Activated naive CD4-positive, alpha-beta T cell treated with anti-CD3 and anti-CD28 coated beads, Interleukin-2, amount 50 U/mL, for 24 hours (primary cell): ENCODE results near the gene LGALS9C.
A peak's percentile ranks its signal among the peaks of the same experiment; 100 is the strongest.
"Not testable (repeated sequence)": the region's sequence is repeated elsewhere in the genome, so short reads cannot be mapped to it uniquely, and the experiment has no call there.

ENCODE experiments used
- H3K27ac Mint-ChIP-seq: one replicate; pipeline ENCODE4 v1.8.0; 2021; ENCODE audit warnings: mild to moderate bottlenecking, mixed read lengths
- H3K27me3 Mint-ChIP-seq: one replicate; pipeline ENCODE4 v1.8.0; 2021; ENCODE audit warnings: mixed read lengths
- H3K36me3 Mint-ChIP-seq: one replicate; pipeline ENCODE4 v1.8.0; 2021; ENCODE audit warnings: mixed read lengths
- H3K4me1 Mint-ChIP-seq: one replicate; pipeline ENCODE4 v1.8.0; 2021; ENCODE audit warnings: mixed read lengths
- H3K4me3 Mint-ChIP-seq: one replicate; pipeline ENCODE4 v1.8.0; 2021; ENCODE audit warnings: mild to moderate bottlenecking, mixed read lengths
- H3K9me3 Mint-ChIP-seq: one replicate; pipeline ENCODE4 v1.8.0; 2021; ENCODE audit warnings: mixed read lengths

The LGALS9C gene

DNA sequence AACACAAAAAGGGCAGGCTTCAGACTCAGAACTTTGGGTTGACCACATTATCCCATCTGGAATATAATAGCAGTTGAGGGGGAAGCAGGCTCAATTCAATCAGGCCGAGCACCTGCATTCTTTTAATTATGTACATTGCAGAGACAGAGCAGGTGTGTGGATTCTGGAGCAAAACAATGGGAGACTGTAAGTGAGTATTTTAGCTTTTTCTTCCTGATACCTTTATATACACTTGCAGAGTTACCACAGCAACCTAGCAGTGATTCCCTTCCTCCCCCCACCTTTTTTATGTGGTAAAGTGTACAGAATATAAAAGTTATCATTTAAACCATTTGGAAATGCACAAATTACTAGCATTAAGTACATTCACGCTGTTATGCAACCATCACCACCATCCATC is 6.8 kb upstream of the LGALS9C start:
- not testable (repeated sequence) for H3K27me3 Mint-ChIP-seq, H3K4me1 Mint-ChIP-seq, H3K9me3 Mint-ChIP-seq, H3K36me3 Mint-ChIP-seq, H3K27ac Mint-ChIP-seq, H3K4me3 Mint-ChIP-seq

DNA sequence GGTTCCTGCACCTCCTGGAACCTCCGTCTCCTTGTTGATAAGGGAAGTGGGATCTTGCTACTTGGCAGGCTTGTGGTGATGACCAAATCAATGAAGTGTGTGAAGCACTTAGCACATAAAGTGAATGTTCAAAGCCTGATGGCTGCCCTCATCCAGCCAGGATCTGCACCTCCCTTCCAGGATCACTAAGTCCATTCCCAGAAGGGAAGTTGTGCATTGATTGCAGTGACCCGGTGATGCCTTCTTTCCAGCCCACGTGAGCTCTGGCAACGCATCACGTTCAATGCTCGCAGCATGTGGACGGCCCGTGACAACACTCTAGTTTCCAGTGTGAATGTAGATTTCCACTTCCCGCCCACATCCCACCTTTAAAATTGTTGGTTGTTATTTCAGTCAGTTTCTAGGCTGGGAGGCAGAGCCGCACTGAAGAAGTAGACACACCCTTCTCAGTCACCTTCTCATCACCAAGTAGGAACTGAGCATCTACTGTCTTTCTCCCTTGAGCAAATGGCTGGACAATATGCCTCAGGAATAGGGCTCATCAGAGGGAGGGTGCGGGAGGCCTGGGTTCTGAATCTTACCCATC is 6.2 kb upstream of the LGALS9C start:
- H3K4me3 Mint-ChIP-seq, H3K9me3 Mint-ChIP-seq, H3K27ac Mint-ChIP-seq, H3K36me3 Mint-ChIP-seq, H3K4me1 Mint-ChIP-seq, H3K27me3 Mint-ChIP-seq: not testable (repeated sequence)

GRCh38 chr17:18473967-18474366 is 2.6 kb upstream of the LGALS9C start:
- not testable (repeated sequence) for H3K9me3 Mint-ChIP-seq, H3K4me3 Mint-ChIP-seq, H3K36me3 Mint-ChIP-seq, H3K27ac Mint-ChIP-seq, H3K27me3 Mint-ChIP-seq, H3K4me1 Mint-ChIP-seq

DNA sequence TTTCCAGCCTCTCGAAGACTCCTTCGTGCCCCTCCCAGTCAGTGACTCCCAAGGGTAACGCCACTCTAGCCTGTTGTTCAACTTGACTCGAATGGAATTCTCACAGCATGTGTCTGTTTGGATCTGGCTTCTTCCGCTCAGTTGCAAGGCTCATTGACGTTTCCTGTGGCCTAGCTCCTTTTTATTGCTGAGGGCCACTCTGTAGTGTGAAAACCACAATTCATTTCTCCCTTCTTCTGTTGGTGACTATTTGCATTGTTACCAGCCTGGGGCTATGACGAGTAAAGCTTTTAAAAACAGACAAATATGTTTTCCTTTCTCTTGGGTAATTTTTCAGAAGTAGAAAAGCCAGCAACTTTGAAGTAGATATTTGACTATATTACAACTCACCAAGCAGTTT is 1.8 kb upstream of the LGALS9C start:
- not testable (repeated sequence) for H3K4me1 Mint-ChIP-seq, H3K27me3 Mint-ChIP-seq, H3K9me3 Mint-ChIP-seq, H3K27ac Mint-ChIP-seq, H3K36me3 Mint-ChIP-seq, H3K4me3 Mint-ChIP-seq

- H3K4me1 Mint-ChIP-seq, H3K36me3 Mint-ChIP-seq, H3K27me3 Mint-ChIP-seq, H3K4me3 Mint-ChIP-seq, H3K27ac Mint-ChIP-seq, H3K9me3 Mint-ChIP-seq: not testable (repeated sequence)
Observed at GRCh38 chr17:18477367-18477766, 778 bp downstream of the LGALS9C start.

DNA sequence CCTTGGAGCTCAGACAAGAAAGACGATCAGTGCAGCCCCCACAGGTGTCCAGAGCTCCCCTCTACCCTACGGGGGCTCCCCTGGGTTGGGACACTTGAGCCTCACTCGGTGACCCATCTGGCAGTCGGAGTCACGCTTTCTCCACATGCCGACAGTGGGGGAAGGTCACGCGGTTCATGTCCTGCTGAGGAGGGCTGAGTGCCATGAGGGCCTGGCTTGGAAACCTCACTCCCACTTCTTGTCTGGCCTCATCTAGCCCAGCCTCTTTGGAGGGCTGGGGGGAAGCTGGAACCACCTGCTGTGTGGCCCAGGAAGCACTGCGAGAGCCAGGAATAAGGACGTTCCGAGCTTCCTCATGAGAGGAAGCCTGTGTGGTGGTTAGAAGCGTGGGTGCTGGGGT is 1.8 kb downstream of the LGALS9C start:
- not testable (repeated sequence) for H3K4me3 Mint-ChIP-seq, H3K36me3 Mint-ChIP-seq, H3K27ac Mint-ChIP-seq, H3K9me3 Mint-ChIP-seq, H3K27me3 Mint-ChIP-seq, H3K4me1 Mint-ChIP-seq

- H3K36me3 Mint-ChIP-seq, H3K9me3 Mint-ChIP-seq, H3K27me3 Mint-ChIP-seq, H3K27ac Mint-ChIP-seq, H3K4me1 Mint-ChIP-seq, H3K4me3 Mint-ChIP-seq: not testable (repeated sequence)
Observed at GRCh38 chr17:18478977-18479595, 2.5 kb downstream of the LGALS9C start.

GRCh38 chr17:18481775-18482174 is 5.2 kb downstream of the LGALS9C start:
- H3K27me3 Mint-ChIP-seq, H3K9me3 Mint-ChIP-seq, H3K4me1 Mint-ChIP-seq, H3K27ac Mint-ChIP-seq, H3K4me3 Mint-ChIP-seq, H3K36me3 Mint-ChIP-seq: not testable (repeated sequence)

DNA sequence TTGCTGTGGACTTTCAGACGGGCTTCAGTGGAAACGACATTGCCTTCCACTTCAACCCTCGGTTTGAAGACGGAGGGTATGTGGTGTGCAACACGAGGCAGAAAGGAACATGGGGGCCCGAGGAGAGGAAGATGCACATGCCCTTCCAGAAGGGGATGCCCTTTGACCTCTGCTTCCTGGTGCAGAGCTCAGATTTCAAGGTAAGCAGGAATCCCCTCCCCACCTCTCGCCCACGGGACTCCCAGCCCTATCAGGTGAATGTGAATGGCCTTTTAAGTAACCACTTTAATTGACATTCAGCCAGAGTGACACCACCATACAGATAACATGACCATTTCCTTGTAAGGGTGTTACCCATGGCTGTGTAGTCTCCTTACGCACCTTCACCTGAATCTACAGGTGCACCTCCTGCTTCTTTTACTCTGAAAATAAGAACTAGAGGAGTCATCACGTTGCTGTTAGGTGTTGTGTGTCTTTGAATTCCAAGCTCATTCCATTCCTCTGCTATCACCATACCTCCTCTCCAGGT is 9.4 kb downstream of the LGALS9C start:
- H3K9me3 Mint-ChIP-seq, H3K36me3 Mint-ChIP-seq, H3K4me1 Mint-ChIP-seq, H3K27ac Mint-ChIP-seq, H3K27me3 Mint-ChIP-seq, H3K4me3 Mint-ChIP-seq: not testable (repeated sequence)

DNA sequence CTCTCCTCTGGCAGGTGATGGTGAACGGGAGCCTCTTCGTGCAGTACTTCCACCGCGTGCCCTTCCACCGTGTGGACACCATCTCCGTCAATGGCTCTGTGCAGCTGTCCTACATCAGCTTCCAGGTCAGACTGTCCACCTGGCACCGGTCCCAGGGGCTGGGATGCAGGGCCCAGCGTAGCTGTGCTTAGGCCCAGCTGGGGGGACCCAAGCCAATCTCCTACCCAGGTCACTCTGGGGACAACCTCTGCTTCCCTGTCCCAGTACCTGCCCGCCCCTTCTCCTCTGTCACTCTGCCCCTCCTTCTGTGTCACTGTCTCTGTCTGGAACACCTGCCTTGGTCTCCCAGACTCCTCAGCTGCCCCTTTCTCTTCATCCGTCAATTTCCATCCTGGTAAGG is 11.0 kb downstream of the LGALS9C start:
- H3K36me3 Mint-ChIP-seq, H3K4me1 Mint-ChIP-seq, H3K9me3 Mint-ChIP-seq, H3K27me3 Mint-ChIP-seq, H3K27ac Mint-ChIP-seq, H3K4me3 Mint-ChIP-seq: not testable (repeated sequence)

- not testable (repeated sequence) for H3K9me3 Mint-ChIP-seq, H3K4me3 Mint-ChIP-seq, H3K27ac Mint-ChIP-seq, H3K4me1 Mint-ChIP-seq, H3K27me3 Mint-ChIP-seq, H3K36me3 Mint-ChIP-seq
Observed at GRCh38 chr17:18488622-18489021, 12.0 kb downstream of the LGALS9C start.

DNA sequence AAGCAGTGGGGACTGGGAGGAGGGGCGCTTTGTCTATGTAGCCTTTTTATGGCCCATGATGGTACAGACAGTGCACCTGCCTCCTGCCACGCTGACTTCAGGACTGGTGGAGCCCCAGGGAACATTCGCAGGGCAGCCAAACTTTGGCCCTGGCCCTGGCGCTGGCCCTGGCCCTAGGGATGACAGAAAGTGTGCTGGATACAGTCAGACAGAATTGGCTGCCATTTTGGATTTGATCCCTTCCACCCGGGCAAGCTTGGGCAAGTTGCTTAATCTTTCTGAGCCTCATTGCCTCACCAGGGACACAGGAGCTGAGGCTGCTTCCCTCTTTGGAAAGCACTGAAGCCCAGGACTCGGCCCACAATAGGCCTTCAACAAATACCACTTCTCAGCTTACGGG is 13.4 kb downstream of the LGALS9C start:
- H3K4me1 Mint-ChIP-seq, H3K27ac Mint-ChIP-seq, H3K27me3 Mint-ChIP-seq, H3K9me3 Mint-ChIP-seq, H3K4me3 Mint-ChIP-seq, H3K36me3 Mint-ChIP-seq: not testable (repeated sequence)

DNA sequence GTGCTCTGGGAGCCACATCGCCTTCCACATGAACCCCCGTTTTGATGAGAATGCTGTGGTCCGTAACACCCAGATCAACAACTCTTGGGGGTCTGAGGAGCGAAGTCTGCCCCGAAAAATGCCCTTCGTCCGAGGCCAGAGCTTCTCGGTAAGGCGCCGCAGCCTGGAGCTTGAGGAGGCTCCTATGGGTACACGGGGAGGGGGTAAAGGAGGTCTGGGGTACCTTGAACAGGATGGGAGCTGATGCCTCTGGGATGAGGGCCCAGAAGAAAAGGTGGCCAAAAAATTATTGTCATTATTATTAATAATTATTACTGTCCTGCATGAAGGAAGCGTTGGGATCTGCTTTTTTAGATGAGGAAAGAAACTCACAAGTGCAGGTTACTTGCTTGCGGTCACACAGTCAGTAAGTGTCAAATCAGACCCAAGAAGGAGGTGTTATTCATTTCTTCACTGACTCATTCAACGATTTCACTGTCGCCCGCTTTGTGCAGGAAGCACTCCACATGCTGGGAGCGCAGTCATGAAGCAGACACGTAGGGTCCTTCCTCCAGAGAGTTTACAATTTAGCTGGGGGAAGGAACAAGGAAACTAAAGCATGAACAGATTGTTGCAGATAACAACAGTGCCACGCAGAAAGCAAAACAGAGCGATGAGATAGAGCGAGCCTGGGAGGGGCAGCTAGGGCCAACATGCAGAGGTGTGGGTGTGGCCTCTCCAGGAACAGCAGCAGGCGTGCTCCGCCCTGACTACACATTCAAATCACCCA is 16.3 kb downstream of the LGALS9C start:
- not testable (repeated sequence) for H3K9me3 Mint-ChIP-seq, H3K27me3 Mint-ChIP-seq, H3K27ac Mint-ChIP-seq, H3K4me1 Mint-ChIP-seq, H3K36me3 Mint-ChIP-seq
- peak overlapping the region; percentile 62 for H3K4me3 Mint-ChIP-seq

DNA sequence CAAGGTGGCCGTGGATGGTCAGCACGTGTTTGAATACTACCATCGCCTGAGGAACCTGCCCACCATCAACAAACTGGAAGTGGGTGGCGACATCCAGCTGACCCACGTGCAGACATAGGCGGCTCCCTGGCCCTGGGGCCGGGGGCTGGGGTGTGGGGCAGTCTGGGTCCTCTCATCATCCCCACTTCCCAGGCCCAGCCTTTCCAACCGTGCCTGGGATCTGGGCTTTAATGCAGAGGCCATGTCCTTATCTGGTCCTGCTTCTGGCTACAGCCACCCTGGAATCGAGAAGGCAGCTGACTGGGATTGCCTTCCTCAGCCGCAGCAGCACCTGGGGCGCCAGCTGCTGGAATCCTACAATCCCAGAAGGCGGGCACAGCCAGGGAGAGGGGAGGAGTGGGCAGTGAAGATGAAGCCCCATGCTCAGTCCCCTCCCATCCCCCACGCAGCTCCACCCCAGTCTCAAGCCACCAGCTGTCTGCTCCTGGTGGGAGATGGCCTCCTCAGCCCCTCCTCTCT is 17.7 kb downstream of the LGALS9C start:
- not testable (repeated sequence) for H3K27me3 Mint-ChIP-seq, H3K9me3 Mint-ChIP-seq, H3K4me1 Mint-ChIP-seq, H3K27ac Mint-ChIP-seq, H3K4me3 Mint-ChIP-seq, H3K36me3 Mint-ChIP-seq

DNA sequence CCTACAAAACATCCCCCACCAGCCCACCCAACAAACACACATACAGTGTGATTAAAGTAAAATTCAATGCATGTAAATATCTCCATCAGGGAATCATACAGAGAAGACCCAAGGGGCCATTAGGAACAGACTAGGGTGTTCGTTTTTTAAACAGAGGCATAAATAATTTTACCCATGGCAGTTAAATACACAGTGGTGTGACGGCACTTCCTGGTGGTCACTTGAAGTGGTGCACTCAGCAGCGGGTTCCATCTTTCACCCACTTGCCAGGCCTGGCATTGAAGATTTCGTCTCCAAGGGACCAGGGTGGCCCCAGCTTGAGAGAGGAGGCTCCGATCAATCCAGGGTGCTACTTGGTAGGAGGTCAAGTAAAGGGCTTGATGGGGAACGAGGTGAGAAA is 20.5 kb downstream of the LGALS9C start:
- not testable (repeated sequence) for H3K27me3 Mint-ChIP-seq, H3K27ac Mint-ChIP-seq, H3K4me1 Mint-ChIP-seq, H3K36me3 Mint-ChIP-seq, H3K9me3 Mint-ChIP-seq, H3K4me3 Mint-ChIP-seq

DNA sequence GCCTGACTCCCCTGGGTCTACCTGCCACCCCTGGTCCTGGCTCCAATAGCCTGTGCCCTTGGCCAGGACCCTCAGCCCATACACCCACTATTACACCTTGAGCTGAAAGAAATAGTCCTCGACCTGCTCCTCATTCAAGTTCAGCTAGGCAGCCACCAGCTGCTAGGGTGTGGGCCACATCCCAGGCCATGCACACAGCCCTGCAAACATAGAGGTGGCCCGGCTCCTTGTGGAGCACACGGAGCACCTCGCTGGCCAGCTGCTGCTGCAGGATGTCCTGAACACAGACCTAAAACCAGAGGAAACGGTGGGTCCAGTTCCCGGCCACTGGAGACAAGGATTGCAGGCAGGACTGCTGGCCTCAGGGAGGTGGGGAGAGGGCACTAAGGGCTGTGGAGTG is 22.5 kb downstream of the LGALS9C start:
- H3K4me3 Mint-ChIP-seq, H3K27me3 Mint-ChIP-seq, H3K27ac Mint-ChIP-seq, H3K9me3 Mint-ChIP-seq, H3K36me3 Mint-ChIP-seq, H3K4me1 Mint-ChIP-seq: not testable (repeated sequence)

- H3K4me3 Mint-ChIP-seq, H3K36me3 Mint-ChIP-seq, H3K9me3 Mint-ChIP-seq: not testable (repeated sequence)
Observed at GRCh38 chr17:18499756-18500155, 23.2 kb downstream of the LGALS9C start.

More at GRCh38 chr17:18499756-18500155, 23.2 kb downstream of the LGALS9C start:
- not testable (repeated sequence) for H3K27me3 Mint-ChIP-seq, H3K27ac Mint-ChIP-seq, H3K4me1 Mint-ChIP-seq
